Measurements from ENCODE around the gene PLCB3. TPM values are rescaled to one million over a fixed set of nuclear protein-coding genes. Genes with fewer than 3 reads are reported as not detected.
A peak's percentile ranks its signal among the peaks of the same experiment; 100 is the strongest.

The PLCB3 gene
- total and polyA plus RNA-seq, 2 of the 13 experiments (the other 11 are each of a cell fraction or from before 2014, with no cell fraction given): 7.5 to 13.8 TPM

DNA sequence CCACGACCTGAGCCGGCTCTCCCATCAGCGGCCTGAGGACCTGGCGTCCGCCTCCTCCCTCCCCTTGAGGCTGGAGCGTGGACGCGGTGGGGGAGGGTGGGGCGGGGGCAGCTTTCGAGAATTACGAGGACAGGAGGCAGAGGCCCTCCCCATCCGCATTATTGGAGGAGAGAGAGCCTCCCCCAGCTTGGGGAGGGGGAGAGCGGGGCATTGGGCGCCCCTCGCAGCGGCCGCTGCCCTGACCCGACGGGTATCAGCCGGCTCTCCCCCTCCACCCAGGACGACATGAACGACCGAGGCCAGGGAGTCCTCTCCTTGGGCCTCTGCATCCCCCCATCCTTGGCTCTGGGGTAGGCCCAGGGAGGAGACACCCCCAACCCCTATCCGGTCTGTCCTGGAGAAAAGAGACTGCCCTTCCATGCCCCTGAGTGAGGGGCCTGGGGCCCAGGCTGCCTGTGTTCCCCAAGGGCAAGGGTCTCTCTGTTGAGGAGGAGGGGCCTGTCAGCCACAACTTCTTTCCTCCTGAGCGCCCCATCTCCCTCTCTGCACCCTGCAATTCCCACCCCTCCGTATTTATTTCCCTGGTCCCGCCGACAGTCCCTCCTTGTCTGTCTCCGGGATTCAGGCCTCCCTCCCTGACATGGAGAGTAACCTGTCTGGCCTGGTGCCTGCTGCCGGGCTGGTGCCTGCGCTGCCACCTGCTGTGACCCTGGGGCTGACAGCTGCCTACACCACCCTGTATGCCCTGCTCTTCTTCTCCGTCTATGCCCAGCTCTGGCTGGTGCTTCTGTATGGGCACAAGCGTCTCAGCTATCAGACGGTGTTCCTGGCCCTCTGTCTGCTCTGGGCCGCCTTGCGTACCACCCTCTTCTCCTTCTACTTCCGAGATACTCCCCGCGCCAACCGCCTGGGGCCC is 34.8 kb downstream of the PLCB3 start:
- CTCF ChIA-PET (ENCODE audit: low intra/inter-chr PET ratio, low total read pairs): no interaction called here
- intact Hi-C loops (cut with micrococcal nuclease; ENCODE audit: unreplicated experiment) (loop anchor here (2.0 kb wide), 1 partner anchor 15 kb away; no protein-coding TSS in a partner anchor), in situ Hi-C loops (cut with HindIII; ENCODE audit: extremely low pct_ligation_motif_present, low pct_unique_long_range_greater_than_20kb) (no loop called here)
- ATAC-seq: peak; percentile 40
- peaks cover 28% of the 10 kb centered on the region; the same call in 1 of the 2 replicates for H3K4me1 ChIP-seq (ENCODE audit: insufficient read depth, low read length)
- H3K27me3 ChIP-seq (ENCODE audit: control insufficient read depth in 1 of 2, insufficient read depth in 2 of 2, low read length in 2 of 2): peaks cover 4 to 12% of the 10 kb centered on the region in 2 experiments; a peak in 3 of 5 replicates
- H3K4me3 ChIP-seq (replicated peaks in 1 of 3; ENCODE audit: insufficient read depth in 1 of 3, low read depth in 2 of 3, low read length in 3 of 3): peak overlapping the region; percentile 69 to 97 (median 83)
- no peaks in the 10 kb centered on the region for H3K9me3 ChIP-seq (ENCODE audit: low read length)
- 41% methylated on average over 19 of the region's 40 CpGs for WGBS (ENCODE audit: low lambda C conversion rate)
- POLR2A ChIA-PET: interaction anchor here (2.4 to 4.6 kb wide), 3 partner anchors 15 to 31 kb away, joined by 10 to 48 read pairs (median 14); partner anchors contain the start of genes ESRRA, PRDX5 and TRMT112
- H3K27ac ChIP-seq (ENCODE audit: extremely low read length, insufficient read depth, low read length): peak overlapping the region; percentile 79
- FAIRE-seq: no peak
- peak overlapping the region; percentile 79 for H3K9ac ChIP-seq (ENCODE audit: insufficient read depth, low read depth, low read length)
- no peaks in the 10 kb centered on the region for H3K79me2 ChIP-seq (ENCODE audit: insufficient read depth, low read length)
- BruUV-seq (replicated peaks): no TSS peak
- H2AFZ ChIP-seq (ENCODE audit: low read length): no peak overlapping the region
- H3K36me3 ChIP-seq (replicated peaks in 1 of 2; ENCODE audit: control insufficient read depth in 1 of 2, insufficient read depth in 2 of 2, low read length in 2 of 2): no peaks in the 10 kb centered on the region
- H3K4me2 ChIP-seq (ENCODE audit: low read depth, low read length): peak overlapping the region; percentile 97
- no peaks in the 10 kb centered on the region for H4K20me1 ChIP-seq (ENCODE audit: insufficient read depth, low read length)
- no peak for DNase-seq (ENCODE audit: low spot score)
- TF ChIP-seq STAG1 (CRISPR knock-in tag; IDR thresholded peaks at IDR 0.05) (peak; percentile 34), ZNF432 (CRISPR knock-in tag; IDR thresholded peaks at IDR 0.05; ENCODE audit: borderline replicate concordance) (no peak), BCL6 (CRISPR knock-in tag; IDR thresholded peaks at IDR 0.05) (no peak), ZBTB1 (CRISPR knock-in tag; IDR thresholded peaks at IDR 0.05; ENCODE audit: borderline replicate concordance) (no peak), REXO4 (CRISPR knock-in tag; IDR thresholded peaks at IDR 0.05; ENCODE audit: borderline replicate concordance) (no peak), MEIS2 (CRISPR knock-in tag; IDR thresholded peaks at IDR 0.05) (no peak), KLF13 (CRISPR knock-in tag; IDR thresholded peaks at IDR 0.05) (no peak), GTF2F1 (IDR thresholded peaks at IDR 0.05; ENCODE audit: low read length) (no peak), ZNF543 (CRISPR knock-in tag; IDR thresholded peaks at IDR 0.05) (0 out of 2 replicates have a peak, but pooled peaks have one; percentile 41), ZNF83 (CRISPR knock-in tag; IDR thresholded peaks at IDR 0.05; ENCODE audit: borderline replicate concordance) (no peak), ZNF670 (CRISPR knock-in tag; IDR thresholded peaks at IDR 0.05; ENCODE audit: borderline replicate concordance) (no peak)
- TF ChIP-seq, protein P1, sequence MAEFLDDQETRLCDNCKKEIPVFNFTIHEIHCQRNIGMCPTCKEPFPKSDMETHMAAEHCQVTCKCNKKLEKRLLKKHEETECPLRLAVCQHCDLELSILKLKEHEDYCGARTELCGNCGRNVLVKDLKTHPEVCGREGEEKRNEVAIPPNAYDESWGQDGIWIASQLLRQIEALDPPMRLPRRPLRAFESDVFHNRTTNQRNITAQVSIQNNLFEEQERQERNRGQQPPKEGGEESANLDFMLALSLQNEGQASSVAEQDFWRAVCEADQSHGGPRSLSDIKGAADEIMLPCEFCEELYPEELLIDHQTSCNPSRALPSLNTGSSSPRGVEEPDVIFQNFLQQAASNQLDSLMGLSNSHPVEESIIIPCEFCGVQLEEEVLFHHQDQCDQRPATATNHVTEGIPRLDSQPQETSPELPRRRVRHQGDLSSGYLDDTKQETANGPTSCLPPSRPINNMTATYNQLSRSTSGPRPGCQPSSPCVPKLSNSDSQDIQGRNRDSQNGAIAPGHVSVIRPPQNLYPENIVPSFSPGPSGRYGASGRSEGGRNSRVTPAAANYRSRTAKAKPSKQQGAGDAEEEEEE (CRISPR knock-in tag; IDR thresholded peaks at IDR 0.05; ENCODE audit: borderline replicate concordance): no peak
- TF ChIP-seq, protein P2, sequence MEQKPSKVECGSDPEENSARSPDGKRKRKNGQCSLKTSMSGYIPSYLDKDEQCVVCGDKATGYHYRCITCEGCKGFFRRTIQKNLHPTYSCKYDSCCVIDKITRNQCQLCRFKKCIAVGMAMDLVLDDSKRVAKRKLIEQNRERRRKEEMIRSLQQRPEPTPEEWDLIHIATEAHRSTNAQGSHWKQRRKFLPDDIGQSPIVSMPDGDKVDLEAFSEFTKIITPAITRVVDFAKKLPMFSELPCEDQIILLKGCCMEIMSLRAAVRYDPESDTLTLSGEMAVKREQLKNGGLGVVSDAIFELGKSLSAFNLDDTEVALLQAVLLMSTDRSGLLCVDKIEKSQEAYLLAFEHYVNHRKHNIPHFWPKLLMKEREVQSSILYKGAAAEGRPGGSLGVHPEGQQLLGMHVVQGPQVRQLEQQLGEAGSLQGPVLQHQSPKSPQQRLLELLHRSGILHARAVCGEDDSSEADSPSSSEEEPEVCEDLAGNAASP (CRISPR knock-in tag; IDR thresholded peaks at IDR 0.05; ENCODE audit: borderline replicate concordance): no peak
- TF ChIP-seq, protein P3, sequence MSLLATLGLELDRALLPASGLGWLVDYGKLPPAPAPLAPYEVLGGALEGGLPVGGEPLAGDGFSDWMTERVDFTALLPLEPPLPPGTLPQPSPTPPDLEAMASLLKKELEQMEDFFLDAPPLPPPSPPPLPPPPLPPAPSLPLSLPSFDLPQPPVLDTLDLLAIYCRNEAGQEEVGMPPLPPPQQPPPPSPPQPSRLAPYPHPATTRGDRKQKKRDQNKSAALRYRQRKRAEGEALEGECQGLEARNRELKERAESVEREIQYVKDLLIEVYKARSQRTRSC (CRISPR knock-in tag; IDR thresholded peaks at IDR 0.05; ENCODE audit: low read depth): no peak
- TF ChIP-seq, protein P4, sequence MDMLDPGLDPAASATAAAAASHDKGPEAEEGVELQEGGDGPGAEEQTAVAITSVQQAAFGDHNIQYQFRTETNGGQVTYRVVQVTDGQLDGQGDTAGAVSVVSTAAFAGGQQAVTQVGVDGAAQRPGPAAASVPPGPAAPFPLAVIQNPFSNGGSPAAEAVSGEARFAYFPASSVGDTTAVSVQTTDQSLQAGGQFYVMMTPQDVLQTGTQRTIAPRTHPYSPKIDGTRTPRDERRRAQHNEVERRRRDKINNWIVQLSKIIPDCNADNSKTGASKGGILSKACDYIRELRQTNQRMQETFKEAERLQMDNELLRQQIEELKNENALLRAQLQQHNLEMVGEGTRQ (IDR thresholded peaks at IDR 0.05; ENCODE audit: low read depth, low read length): no peak
- TF ChIP-seq, protein P4 (CRISPR knock-in tag; IDR thresholded peaks at IDR 0.05; ENCODE audit: borderline replicate concordance): no peak
- TF ChIP-seq, protein P5, sequence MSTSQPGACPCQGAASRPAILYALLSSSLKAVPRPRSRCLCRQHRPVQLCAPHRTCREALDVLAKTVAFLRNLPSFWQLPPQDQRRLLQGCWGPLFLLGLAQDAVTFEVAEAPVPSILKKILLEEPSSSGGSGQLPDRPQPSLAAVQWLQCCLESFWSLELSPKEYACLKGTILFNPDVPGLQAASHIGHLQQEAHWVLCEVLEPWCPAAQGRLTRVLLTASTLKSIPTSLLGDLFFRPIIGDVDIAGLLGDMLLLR (CRISPR knock-in tag; IDR thresholded peaks at IDR 0.05): no peak
